ENCODE data around the gene XXYLT1.
A peak's percentile ranks its signal among the peaks of the same experiment; 100 is the strongest.
"Not testable (repeated sequence)": the region's sequence is repeated elsewhere in the genome, so short reads cannot be mapped to it uniquely, and the experiment has no call there.

Gene XXYLT1

DNA sequence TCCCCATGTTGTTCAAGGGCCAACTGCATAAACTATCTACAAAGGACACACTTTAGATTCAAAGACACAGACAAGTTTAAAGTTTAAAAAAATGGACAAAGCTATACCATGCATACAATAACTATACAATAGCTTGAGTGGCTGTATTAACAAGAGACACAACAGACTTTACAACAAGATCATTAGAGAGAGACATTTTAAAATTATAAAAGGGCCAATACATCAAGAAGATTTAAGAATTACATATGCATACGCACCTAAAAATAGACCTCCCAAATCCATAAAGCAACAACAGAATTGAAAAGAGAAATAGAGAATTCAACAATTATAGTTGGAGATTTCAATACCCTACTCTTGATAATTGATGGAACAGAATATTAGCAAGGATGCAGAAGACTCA, 79.4 kb downstream of the XXYLT1 start:
- H3K4me2 ChIP-seq: no peak overlapping the region
- TF ChIP-seq Cebpa-rat (IDR thresholded peaks at IDR 0.05): no peak
- no peak overlapping the region for H3K4me3 ChIP-seq
- H3K27me3 ChIP-seq: no peaks in the 10 kb centered on the region
- peaks cover 24% of the 10 kb centered on the region for H3K4me1 ChIP-seq
- peaks cover 25% of the 10 kb centered on the region for H3K9me3 ChIP-seq
- H3K27ac ChIP-seq: no peak overlapping the region
- no peak overlapping the region for H3K9ac ChIP-seq
- H3K36me3 ChIP-seq: peaks cover 4% of the 10 kb centered on the region; the same call in 1 of the 2 replicates
- H4K20me1 ChIP-seq: peaks cover 10% of the 10 kb centered on the region

- peaks cover 4% of the 10 kb centered on the region; the same call in 1 of the 2 replicates for H3K36me3 ChIP-seq
- H4K20me1 ChIP-seq: no peaks in the 10 kb centered on the region
- no peaks in the 10 kb centered on the region for H3K27me3 ChIP-seq
- no peak overlapping the region for H3K27ac ChIP-seq
- H3K4me3 ChIP-seq: no peak overlapping the region
- H3K4me2 ChIP-seq: no peak overlapping the region
- H3K9ac ChIP-seq: no peak overlapping the region
- no peak for TF ChIP-seq Cebpa-rat (IDR thresholded peaks at IDR 0.05)
- H3K9me3 ChIP-seq: peaks cover 25% of the 10 kb centered on the region
- peaks cover 24% of the 10 kb centered on the region for H3K4me1 ChIP-seq
These were observed 81.1 kb downstream of the XXYLT1 start for GRCh38 chr3:195189821-195190220.

GRCh38 chr3:195188426-195188927, 82.5 kb downstream of the XXYLT1 start:
- H3K27ac ChIP-seq: no peak overlapping the region

GRCh38 chr3:195187609-195188425, 83.1 kb downstream of the XXYLT1 start:
- Histone ChIP-seq H3K27ac (no peak overlapping the region), H3K9ac (no peak overlapping the region), H3K4me3 (no peak overlapping the region), H3K4me2 (no peak overlapping the region), H4K20me1 (no peaks in the 10 kb centered on the region), H3K9me3 (peaks cover 25% of the 10 kb centered on the region), H3K27me3 (no peaks in the 10 kb centered on the region), H3K36me3 (peaks cover 4% of the 10 kb centered on the region; the same call in 1 of the 2 replicates), H3K4me1 (peaks cover 26% of the 10 kb centered on the region)
- TF ChIP-seq Cebpa-rat (IDR thresholded peaks at IDR 0.05): no peak

More at GRCh38 chr3:195188426-195188927, 82.5 kb downstream of the XXYLT1 start:
- no peak overlapping the region for H3K9ac ChIP-seq
- peaks cover 4% of the 10 kb centered on the region; the same call in 1 of the 2 replicates for H3K36me3 ChIP-seq
- H3K4me1 ChIP-seq: peaks cover 23% of the 10 kb centered on the region
- H4K20me1 ChIP-seq: no peaks in the 10 kb centered on the region
- TF ChIP-seq Cebpa-rat (IDR thresholded peaks at IDR 0.05): no peak
- H3K27me3 ChIP-seq: no peaks in the 10 kb centered on the region
- H3K9me3 ChIP-seq: peaks cover 25% of the 10 kb centered on the region
- H3K4me2 ChIP-seq: no peak overlapping the region
- no peak overlapping the region for H3K4me3 ChIP-seq

GRCh38 chr3:195186710-195187047, 84.3 kb downstream of the XXYLT1 start:
- H3K4me3 ChIP-seq, H3K27me3 ChIP-seq, H4K20me1 ChIP-seq, H3K27ac ChIP-seq, H3K36me3 ChIP-seq, H3K9ac ChIP-seq: not testable (repeated sequence)
- Histone ChIP-seq H3K9me3 (peaks cover 18% of the 10 kb centered on the region), H3K4me2 (peak overlapping the region; percentile 51; the same call in 1 of the 2 replicates), H3K4me1 (peaks cover 38% of the 10 kb centered on the region)

DNA sequence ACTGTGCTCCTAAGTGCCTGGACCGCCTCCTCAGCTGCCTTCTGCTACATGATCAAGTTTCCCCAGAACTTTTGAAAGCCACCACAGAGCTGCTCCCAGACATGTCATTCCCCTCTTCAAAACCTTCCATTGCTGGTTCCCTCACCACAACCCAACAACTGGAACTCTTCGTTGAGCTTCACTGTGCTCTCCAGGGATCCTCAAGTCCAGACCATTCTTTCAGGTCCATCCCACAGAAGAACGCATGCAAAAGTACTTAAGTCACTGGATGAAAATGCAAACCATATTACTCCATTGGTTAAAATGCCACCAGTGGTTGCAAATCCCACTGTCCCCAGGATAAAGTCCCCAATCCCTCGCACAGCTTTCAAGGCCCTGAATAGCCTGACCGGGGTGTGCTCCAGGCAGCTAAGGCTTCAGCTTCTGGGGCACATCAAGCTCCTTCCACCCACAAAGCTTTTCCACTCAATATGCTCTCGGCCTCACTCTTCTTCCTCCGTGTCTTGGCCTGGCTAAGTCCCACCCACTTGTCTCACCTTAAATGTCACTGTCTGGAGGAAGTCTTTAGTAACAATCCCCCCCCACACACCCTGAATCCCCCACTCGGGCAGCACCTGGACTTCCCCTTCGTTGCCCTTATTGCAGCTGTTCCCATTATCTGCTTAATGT, 84.8 kb downstream of the XXYLT1 start:
- H3K4me3 ChIP-seq: no peak overlapping the region
- H3K27me3 ChIP-seq: no peaks in the 10 kb centered on the region
- H3K27ac ChIP-seq: no peak overlapping the region
- TF ChIP-seq Cebpa-rat (IDR thresholded peaks at IDR 0.05): no peak
- peaks cover 13% of the 10 kb centered on the region for H3K9me3 ChIP-seq
- H4K20me1 ChIP-seq: no peaks in the 10 kb centered on the region
- H3K4me2 ChIP-seq: peak overlapping the region; percentile 51
- peaks cover 43% of the 10 kb centered on the region for H3K4me1 ChIP-seq
- H3K36me3 ChIP-seq: no peaks in the 10 kb centered on the region
- H3K9ac ChIP-seq: no peak overlapping the region

DNA sequence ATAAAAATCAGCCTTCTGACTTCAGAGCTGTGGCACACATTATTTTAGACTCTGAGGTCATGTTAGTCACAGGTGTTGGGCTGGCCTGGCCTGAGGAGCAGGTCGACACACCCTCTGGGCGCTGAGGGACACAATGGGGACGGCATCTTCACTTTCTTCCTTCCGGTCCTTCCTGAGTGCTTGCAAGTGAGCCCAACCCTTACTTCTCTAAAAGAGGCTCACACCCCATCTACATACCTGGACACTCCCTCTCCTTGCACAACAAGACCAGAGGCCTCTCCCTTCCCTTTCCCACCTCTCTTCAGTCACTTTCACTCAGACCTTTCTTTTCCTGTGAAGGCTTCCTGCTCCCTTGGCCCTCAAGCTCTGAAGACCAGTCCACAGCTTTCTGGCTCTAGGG, 85.4 kb downstream of the XXYLT1 start:
- Histone ChIP-seq H3K27me3 (no peaks in the 10 kb centered on the region), H3K9ac (no peak overlapping the region), H3K4me3 (no peak overlapping the region), H3K4me1 (peaks cover 49% of the 10 kb centered on the region), H3K27ac (no peak overlapping the region), H3K36me3 (no peaks in the 10 kb centered on the region), H4K20me1 (no peaks in the 10 kb centered on the region), H3K9me3 (peaks cover 9% of the 10 kb centered on the region), H3K4me2 (peak overlapping the region; percentile 51)
- TF ChIP-seq Cebpa-rat (IDR thresholded peaks at IDR 0.05): no peak

GRCh38 chr3:195184716-195185421, 86.1 kb downstream of the XXYLT1 start:
- Histone ChIP-seq H3K4me2 (peak overlapping the region; percentile 51; the same call in 1 of the 2 replicates), H3K36me3 (no peaks in the 10 kb centered on the region), H4K20me1 (no peaks in the 10 kb centered on the region), H3K4me3 (no peak overlapping the region), H3K9ac (no peak overlapping the region), H3K4me1 (peaks cover 56% of the 10 kb centered on the region), H3K27ac (no peak overlapping the region), H3K9me3 (peaks cover 2% of the 10 kb centered on the region), H3K27me3 (no peaks in the 10 kb centered on the region)
- TF ChIP-seq Cebpa-rat (IDR thresholded peaks at IDR 0.05): no peak

DNA sequence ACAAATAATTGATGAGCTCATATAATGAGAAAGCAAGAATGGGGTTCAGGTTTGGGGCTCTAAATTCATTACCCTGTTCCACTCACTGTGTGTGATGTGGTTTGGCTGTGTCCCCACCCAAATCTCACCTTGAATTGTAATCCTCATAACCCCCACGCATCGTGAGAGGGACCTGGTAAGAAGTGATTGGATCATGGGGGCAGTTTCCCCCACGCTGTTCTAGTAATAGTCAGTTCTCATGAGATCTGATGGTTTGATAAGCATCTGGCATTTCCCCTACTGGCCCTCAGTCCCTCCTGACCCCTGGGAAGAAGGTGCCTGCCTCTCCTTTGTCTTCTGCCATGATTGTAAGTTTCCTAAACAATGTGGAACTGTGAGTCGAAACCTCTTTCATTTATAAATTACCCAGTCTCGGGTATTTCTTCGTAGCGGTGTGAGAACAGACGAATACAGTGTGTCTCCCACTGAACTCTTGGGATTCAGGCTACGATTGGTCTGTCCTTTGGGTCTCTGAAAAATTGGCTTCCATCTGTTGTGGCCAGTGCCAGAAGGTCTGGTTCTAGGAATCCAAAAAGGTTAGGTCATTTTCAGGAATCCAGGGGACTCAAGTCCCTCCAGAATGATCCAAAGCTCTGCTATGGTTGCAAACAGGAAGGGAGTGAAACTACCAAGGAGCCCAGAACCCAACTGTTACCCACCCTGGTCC, 87.7 kb downstream of the XXYLT1 start:
- H3K9me3 ChIP-seq: no peaks in the 10 kb centered on the region
- TF ChIP-seq Cebpa-rat (IDR thresholded peaks at IDR 0.05): no peak
- H3K9ac ChIP-seq: no peak overlapping the region
- H3K27me3 ChIP-seq: no peaks in the 10 kb centered on the region
- H3K4me3 ChIP-seq: no peak overlapping the region
- H3K36me3 ChIP-seq: no peaks in the 10 kb centered on the region
- no peaks in the 10 kb centered on the region for H4K20me1 ChIP-seq
- no peak overlapping the region for H3K27ac ChIP-seq
- H3K4me1 ChIP-seq: peaks cover 72% of the 10 kb centered on the region
- peak overlapping the region; percentile 93 for H3K4me2 ChIP-seq

Data from BLaER1 (cell line).